Neural progenitor cell (in vitro differentiated cells): ENCODE data around the gene PARK7.

Experiments used
- EZH2 ChIP-seq: fragments of 200-600 bp; sonication (generic); IDR thresholded peaks from 2 replicates; pipeline ENCODE4 v1.6.1; 2017; ENCODE audit warnings: antibody characterized with exemption, mild to moderate bottlenecking, moderate library complexity
- EZH2phosphoT487 ChIP-seq: fragments of 200-600 bp; sonication (generic); IDR thresholded peaks from 2 replicates; pipeline ENCODE4 v1.6.1; 2017; ENCODE audit warnings: antibody characterized with exemption
- TF ChIP-seq, protein P1 (sequence below): fragments of 200-600 bp; sonication (generic); IDR thresholded peaks from 2 replicates; pipeline ENCODE4 v1.5.1; 2017; ENCODE audit warnings: antibody characterized with exemption, mild to moderate bottlenecking

DNA sequence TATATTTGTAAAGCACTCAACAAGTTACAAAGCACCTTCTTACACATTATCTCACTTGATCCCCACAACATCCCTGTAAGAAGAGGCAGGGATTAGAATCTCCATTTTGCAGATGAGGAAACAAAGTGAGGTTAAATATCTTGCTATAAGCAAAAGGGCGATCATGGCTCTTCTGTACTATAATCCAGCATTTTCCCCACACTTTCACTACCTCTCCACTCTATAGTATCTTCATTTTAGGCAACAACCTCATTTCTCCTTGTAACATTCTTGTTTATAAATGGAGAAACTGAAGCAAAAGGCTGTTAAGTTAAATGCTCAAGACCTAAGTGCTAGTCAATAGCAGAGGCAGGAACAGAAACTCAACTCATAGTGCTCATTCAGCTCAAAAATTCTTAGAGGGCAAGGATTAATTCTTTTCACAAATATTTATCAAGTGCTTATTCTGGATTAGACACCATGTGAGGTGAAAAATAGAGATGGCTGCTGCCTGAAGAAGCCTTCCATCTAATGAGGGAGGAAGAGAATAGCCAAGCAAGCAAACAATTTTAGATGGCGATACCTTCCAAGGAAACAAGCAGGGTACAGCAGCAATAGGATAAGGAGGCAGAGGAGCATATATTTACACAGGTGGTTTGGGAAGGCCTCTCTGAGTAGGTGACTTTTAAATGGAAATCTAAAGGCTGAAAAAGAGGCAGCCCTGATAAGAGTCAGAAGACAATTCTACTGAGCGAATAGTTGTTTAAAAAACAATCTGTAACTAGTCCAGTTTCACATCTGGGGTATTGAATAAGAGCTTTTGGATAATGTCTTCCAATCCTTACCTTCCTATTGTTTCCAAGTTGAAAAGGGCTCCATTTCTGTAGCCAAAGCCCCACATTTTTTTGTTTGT lies 61.1 kb downstream of the PARK7 start:
- TF ChIP-seq, protein P1, sequence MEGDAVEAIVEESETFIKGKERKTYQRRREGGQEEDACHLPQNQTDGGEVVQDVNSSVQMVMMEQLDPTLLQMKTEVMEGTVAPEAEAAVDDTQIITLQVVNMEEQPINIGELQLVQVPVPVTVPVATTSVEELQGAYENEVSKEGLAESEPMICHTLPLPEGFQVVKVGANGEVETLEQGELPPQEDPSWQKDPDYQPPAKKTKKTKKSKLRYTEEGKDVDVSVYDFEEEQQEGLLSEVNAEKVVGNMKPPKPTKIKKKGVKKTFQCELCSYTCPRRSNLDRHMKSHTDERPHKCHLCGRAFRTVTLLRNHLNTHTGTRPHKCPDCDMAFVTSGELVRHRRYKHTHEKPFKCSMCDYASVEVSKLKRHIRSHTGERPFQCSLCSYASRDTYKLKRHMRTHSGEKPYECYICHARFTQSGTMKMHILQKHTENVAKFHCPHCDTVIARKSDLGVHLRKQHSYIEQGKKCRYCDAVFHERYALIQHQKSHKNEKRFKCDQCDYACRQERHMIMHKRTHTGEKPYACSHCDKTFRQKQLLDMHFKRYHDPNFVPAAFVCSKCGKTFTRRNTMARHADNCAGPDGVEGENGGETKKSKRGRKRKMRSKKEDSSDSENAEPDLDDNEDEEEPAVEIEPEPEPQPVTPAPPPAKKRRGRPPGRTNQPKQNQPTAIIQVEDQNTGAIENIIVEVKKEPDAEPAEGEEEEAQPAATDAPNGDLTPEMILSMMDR = no peak
- TF ChIP-seq EZH2 (no peak), EZH2phosphoT487 (no peak)
